MM.1S (cell line): ENCODE data around the gene MEGF9.
"Not testable (repeated sequence)": the region's sequence is repeated elsewhere in the genome, so short reads cannot be mapped to it uniquely, and the experiment has no call there.

ENCODE experiments used
- DNase-seq: peaks from one replicate; pipeline ENCODE4 v3.0.0-alpha.2; 2015
- H2AFZ ChIP-seq: fragments of 300-600 bp; sonication (generic); 2 replicates; pipeline ENCODE4 v1.6.0; 2016; ENCODE audit warnings: antibody characterized with exemption, low read length
- H3F3A ChIP-seq: fragments of 300-600 bp; sonication (generic); 2 replicates; pipeline ENCODE4 v1.6.1; 2016; ENCODE audit warnings: mild to moderate bottlenecking, antibody characterized with exemption, low read length, moderate library complexity, mixed read lengths; ENCODE audit not compliant: insufficient read depth
- H3K27ac ChIP-seq: fragments of 300-600 bp; sonication (generic); 2 replicates; pipeline ENCODE4 v1.5.1; 2016; ENCODE audit warnings: mild to moderate bottlenecking, low read length
- H3K27me3 ChIP-seq: fragments of 300-600 bp; sonication (generic); replicated peaks from 2 replicates; pipeline ENCODE4 v1.6.0; 2016; ENCODE audit warnings: low read length; ENCODE audit not compliant: insufficient read depth
- H3K36me3 ChIP-seq: fragments of 300-600 bp; sonication (generic); replicated peaks from 2 replicates; pipeline ENCODE4 v1.6.1; 2016; ENCODE audit warnings: mild to moderate bottlenecking, low read length, mixed read lengths; ENCODE audit not compliant: insufficient read depth
- H3K4me1 ChIP-seq: fragments of 300-600 bp; sonication (generic); 2 replicates; pipeline ENCODE4 v1.6.1; 2016; ENCODE audit warnings: low read length, mixed read lengths
- H3K4me2 ChIP-seq: fragments of 300-600 bp; sonication (generic); 2 replicates; pipeline ENCODE4 v1.6.0; 2016; ENCODE audit warnings: low read depth, low read length
- H3K4me3 ChIP-seq: fragments of 300-600 bp; sonication (generic); 2 replicates; pipeline ENCODE4 v1.5.1; 2016; ENCODE audit warnings: low read length, mixed read lengths
- H3K79me2 ChIP-seq: fragments of 300-600 bp; sonication (generic); 2 replicates; pipeline ENCODE4 v1.6.1; 2016; ENCODE audit warnings: mixed run types, low read length, mixed read lengths
- H3K9ac ChIP-seq: fragments of 300-600 bp; sonication (generic); 2 replicates; pipeline ENCODE4 v1.6.1; 2016; ENCODE audit warnings: low read length, mixed read lengths
- H3K9me2 ChIP-seq: fragments of 300-600 bp; sonication (generic); replicated peaks from 2 replicates; pipeline ENCODE4 v1.6.1; 2016; ENCODE audit warnings: mild to moderate bottlenecking, low read length, mixed read lengths; ENCODE audit not compliant: insufficient read depth
- H3K9me3 ChIP-seq: fragments of 300-600 bp; sonication (generic); replicated peaks from 2 replicates; pipeline ENCODE4 v1.6.1; 2016; ENCODE audit warnings: mild to moderate bottlenecking, low read length, mixed read lengths; ENCODE audit not compliant: insufficient read depth
- H4K20me1 ChIP-seq: fragments of 300-600 bp; sonication (generic); 2 replicates; pipeline ENCODE4 v1.6.1; 2016; ENCODE audit warnings: mild to moderate bottlenecking, low read length, moderate library complexity, mixed read lengths; ENCODE audit not compliant: insufficient read depth
- EZH2 ChIP-seq: fragments of 300-600 bp; sonication (generic); optimal IDR thresholded peaks from 2 replicates; pipeline ENCODE3; 2017; ENCODE audit warnings: low read depth, mild to moderate bottlenecking, antibody characterized with exemption, low read length, mixed read lengths
- EZH2phosphoT487 ChIP-seq: fragments of 300-600 bp; sonication (generic); IDR thresholded peaks from 2 replicates; pipeline ENCODE4 v1.6.1; 2018; ENCODE audit warnings: antibody characterized with exemption, low read length
- TF ChIP-seq, protein P1 (sequence below): fragments of 300-600 bp; sonication (generic); IDR thresholded peaks from 2 replicates; pipeline ENCODE4 v1.5.1; 2016; ENCODE audit warnings: antibody characterized with exemption, low read length, mixed read lengths

The MEGF9 gene

DNA sequence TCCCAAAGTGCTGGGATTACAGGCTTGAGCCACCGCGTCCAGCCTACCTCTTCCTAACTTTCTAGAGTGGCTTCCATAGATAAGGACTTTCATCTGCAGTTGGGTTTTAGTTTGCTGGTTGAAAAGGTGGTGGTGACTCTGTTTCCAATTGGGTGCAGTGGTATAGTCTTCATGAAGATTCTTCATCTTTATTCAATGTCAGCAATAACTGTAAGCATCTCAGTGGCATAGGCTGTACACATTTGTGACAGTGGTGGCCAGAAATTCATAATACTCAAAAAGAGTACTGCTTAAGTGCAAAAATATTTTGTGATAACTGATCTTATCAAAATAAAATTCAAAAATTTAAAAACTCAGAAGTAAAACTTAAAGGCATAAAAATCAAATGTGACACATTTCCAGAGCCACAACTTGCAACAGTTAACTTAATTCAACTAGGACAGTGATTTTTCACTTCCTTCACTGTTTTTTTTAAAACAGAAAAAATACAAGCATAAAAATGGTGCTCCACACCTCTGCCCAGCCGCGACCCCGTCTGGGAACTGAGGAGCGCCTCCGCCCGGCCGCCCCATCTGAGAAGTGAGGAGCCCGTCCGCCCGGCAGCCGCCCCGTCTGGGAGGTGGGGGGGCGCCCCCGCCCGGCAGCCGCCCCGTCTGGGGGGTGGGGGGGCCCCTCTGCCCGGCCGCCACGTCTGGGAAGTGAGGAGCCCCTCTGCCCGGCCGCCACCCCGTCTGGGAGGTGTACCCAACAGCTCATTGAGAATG is 77.9 kb downstream of the MEGF9 start:
- no peak overlapping the region for H3K4me3 ChIP-seq
- no peak for TF ChIP-seq EZH2phosphoT487
- no peak for TF ChIP-seq EZH2
- TF ChIP-seq, protein P1, sequence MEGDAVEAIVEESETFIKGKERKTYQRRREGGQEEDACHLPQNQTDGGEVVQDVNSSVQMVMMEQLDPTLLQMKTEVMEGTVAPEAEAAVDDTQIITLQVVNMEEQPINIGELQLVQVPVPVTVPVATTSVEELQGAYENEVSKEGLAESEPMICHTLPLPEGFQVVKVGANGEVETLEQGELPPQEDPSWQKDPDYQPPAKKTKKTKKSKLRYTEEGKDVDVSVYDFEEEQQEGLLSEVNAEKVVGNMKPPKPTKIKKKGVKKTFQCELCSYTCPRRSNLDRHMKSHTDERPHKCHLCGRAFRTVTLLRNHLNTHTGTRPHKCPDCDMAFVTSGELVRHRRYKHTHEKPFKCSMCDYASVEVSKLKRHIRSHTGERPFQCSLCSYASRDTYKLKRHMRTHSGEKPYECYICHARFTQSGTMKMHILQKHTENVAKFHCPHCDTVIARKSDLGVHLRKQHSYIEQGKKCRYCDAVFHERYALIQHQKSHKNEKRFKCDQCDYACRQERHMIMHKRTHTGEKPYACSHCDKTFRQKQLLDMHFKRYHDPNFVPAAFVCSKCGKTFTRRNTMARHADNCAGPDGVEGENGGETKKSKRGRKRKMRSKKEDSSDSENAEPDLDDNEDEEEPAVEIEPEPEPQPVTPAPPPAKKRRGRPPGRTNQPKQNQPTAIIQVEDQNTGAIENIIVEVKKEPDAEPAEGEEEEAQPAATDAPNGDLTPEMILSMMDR: no peak
- DNase-seq: no peak
- H3K9me3 ChIP-seq: no peaks in the 10 kb centered on the region
- no peaks in the 10 kb centered on the region for H3K27me3 ChIP-seq
- no peaks in the 10 kb centered on the region for H3K79me2 ChIP-seq
- H3K4me2 ChIP-seq: no peak overlapping the region
- no peaks in the 10 kb centered on the region for H3K4me1 ChIP-seq
- H3F3A ChIP-seq: no peaks in the 10 kb centered on the region
- H3K9ac ChIP-seq: no peak overlapping the region
- no peak overlapping the region for H2AFZ ChIP-seq
- H3K36me3 ChIP-seq: no peaks in the 10 kb centered on the region
- no peak overlapping the region for H3K27ac ChIP-seq
- no peaks in the 10 kb centered on the region for H4K20me1 ChIP-seq
- no peaks in the 10 kb centered on the region for H3K9me2 ChIP-seq

DNA sequence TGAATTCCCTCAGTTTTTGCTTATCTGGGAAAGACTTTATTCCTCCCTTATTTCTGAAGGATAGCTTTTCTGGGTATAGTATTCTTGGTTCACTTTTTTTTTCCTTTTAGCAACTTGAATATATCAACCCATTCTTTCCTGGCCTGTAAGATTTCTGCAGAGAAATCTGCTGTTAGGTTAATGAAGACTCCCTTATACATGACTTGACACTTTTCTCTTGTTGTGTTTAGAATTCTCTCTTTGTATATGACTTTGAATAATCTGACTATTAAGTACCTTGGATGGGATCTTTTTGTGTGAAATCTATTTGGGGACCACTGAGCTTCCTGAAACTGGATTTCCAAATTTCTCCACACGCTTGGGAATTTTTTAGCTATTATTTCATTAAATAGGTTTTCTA is 79.3 kb downstream of the MEGF9 start:
- DNase-seq: no peak
- no peaks in the 10 kb centered on the region for H4K20me1 ChIP-seq
- no peaks in the 10 kb centered on the region for H3K27me3 ChIP-seq
- no peak overlapping the region for H3K4me3 ChIP-seq
- H3K4me2 ChIP-seq: no peak overlapping the region
- no peaks in the 10 kb centered on the region for H3K9me2 ChIP-seq
- no peaks in the 10 kb centered on the region for H3F3A ChIP-seq
- H3K79me2 ChIP-seq: no peaks in the 10 kb centered on the region
- no peaks in the 10 kb centered on the region for H3K4me1 ChIP-seq
- TF ChIP-seq EZH2 (no peak), EZH2phosphoT487 (no peak)
- TF ChIP-seq, protein P1: no peak
- no peak overlapping the region for H2AFZ ChIP-seq
- H3K36me3 ChIP-seq: no peaks in the 10 kb centered on the region
- no peak overlapping the region for H3K27ac ChIP-seq
- H3K9ac ChIP-seq: no peak overlapping the region
- H3K9me3 ChIP-seq: no peaks in the 10 kb centered on the region

DNA sequence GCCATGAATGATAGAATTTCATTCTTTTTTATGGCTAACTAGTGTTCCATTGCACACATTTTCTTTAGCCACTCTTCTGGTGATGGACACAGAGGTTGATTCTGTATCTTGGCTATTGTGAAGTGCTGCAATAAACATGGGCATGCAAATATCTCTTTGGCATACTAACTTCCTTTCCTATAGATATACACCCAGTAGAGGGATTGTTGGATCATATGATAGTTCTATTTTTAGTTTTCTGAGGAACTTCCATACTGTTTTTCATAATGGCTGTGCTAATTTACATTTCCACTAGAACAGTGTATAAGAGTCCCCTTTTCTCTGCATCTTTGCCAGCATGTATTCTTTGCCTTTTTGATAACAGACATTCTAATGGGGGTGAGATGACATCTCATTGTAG is 83.9 kb downstream of the MEGF9 start:
- Histone ChIP-seq H3K9me3 (no peaks in the 10 kb centered on the region), H3K9me2 (no peaks in the 10 kb centered on the region), H3K27me3 (no peaks in the 10 kb centered on the region), H4K20me1 (no peaks in the 10 kb centered on the region), H3K9ac (no peak overlapping the region), H3K4me1 (no peaks in the 10 kb centered on the region), H3K4me2 (no peak overlapping the region), H3K27ac (no peak overlapping the region), H3K36me3 (no peaks in the 10 kb centered on the region), H3K79me2 (no peaks in the 10 kb centered on the region), H2AFZ (no peak overlapping the region), H3F3A (no peaks in the 10 kb centered on the region), H3K4me3 (no peak overlapping the region)
- TF ChIP-seq EZH2phosphoT487: no peak
- TF ChIP-seq, protein P1: no peak
- no peak for TF ChIP-seq EZH2
- no peak for DNase-seq

DNA sequence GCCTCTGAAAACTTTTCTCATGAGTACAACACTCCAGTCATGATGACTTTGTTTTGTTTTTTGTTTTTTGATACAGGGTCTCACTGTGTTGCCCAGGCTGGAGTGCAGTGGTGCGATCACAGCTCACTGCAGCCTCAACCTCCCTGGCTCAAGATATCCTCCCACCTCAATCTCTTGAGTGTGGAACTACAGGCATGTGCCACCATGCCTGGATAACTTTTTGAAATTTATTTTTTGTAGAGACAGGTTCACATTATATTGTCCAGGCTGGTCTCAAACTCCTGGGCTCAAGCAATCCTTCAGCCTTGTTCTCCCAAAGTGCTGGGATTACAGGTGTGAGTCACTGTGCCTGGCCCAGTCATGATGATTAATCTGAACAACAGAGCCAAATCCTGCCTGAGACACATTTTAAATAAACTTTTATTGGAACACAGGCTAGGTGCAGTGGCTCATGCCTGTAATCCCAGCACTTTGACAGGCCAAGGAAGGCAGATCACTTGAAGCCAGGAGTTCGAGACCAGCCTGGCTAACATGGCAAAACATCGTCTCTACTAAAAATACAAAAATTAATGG is 85.3 kb downstream of the MEGF9 start:
- H3K36me3 ChIP-seq, H4K20me1 ChIP-seq, H3F3A ChIP-seq, H3K79me2 ChIP-seq, H3K9ac ChIP-seq, H3K9me2 ChIP-seq, H3K27me3 ChIP-seq, H3K9me3 ChIP-seq, H3K27ac ChIP-seq, H3K4me1 ChIP-seq, H3K4me2 ChIP-seq, DNase-seq, H2AFZ ChIP-seq, H3K4me3 ChIP-seq: not testable (repeated sequence)
